K562 (cell line): ENCODE measurements around the gene COL4A2. TPM values are rescaled to one million over a fixed set of nuclear protein-coding genes. Genes with fewer than 3 reads are reported as not detected.

Source experiments
- ATAC-seq: fragments of 200-7000 bp; cut with Tn5 transposase; 3 replicates; pipeline ENCODE4 v1.9.1; 2020; ENCODE audit warnings: moderate library complexity
- BruUV-seq: library from RNA; stranded (reverse); fragments of 400-500 nt; replicated peaks from 2 replicates; lab custom pipeline; 2021; lab: Mats Ljungman, UMichigan
- CTCF ChIA-PET: fragments of 300-600 bp; formaldehyde crosslinking; extraction: SDS; loops from one replicate; lab custom pipeline; 2021; ENCODE audit warnings: low intra/inter-chr PET ratio; lab: Yijun Ruan, JAX
- POLR2A ChIA-PET: fragments of 300-600, 350-650 bp; sonication (Branson Sonifier 250); formaldehyde crosslinking; extraction: SDS; loops from one replicate; lab custom pipeline; 2021; ENCODE audit warnings: antibody characterized with exemption, inconsistent platforms; lab: Yijun Ruan, JAX
- DNase-seq, 4 experiments: peaks; one replicate each; pipeline versions ENCODE4 v3.0.0 to v3.0.0-alpha.2; 2011 to 2018; ENCODE audit warnings: low spot score in 3 of 4, mixed read lengths in 3 of 4; ENCODE audit errors: extremely low read depth in 1 of 4
- FAIRE-seq: peaks from 2 replicates; lab custom pipeline; 2011; peaks lifted over from hg19 to GRCh38; lab: Jason Lieb, UNC
- H2AFZ ChIP-seq: 2 replicates; pipeline ENCODE4 v1.6.0; 2011; ENCODE audit warnings: low read depth, low read length, control low read depth, inconsistent platforms
- H3K27ac ChIP-seq: fragments of 200-600 bp; 3 replicates; pipeline ENCODE4 v1.8.0; 2011; ENCODE audit warnings: low read depth, mild to moderate bottlenecking, control low read depth, inconsistent platforms, low read length, moderate library complexity, mixed read lengths; ENCODE audit errors: extremely low read depth
- H3K27me3 ChIP-seq, 2 experiments: fragments of 300-600 bp in 1 of 2; 2 replicates in 1 of 2; 3 replicates in 1 of 2; pipeline versions ENCODE4 v1.6.0 to v1.8.0; 2011; ENCODE audit warnings: inconsistent platforms in 2 of 2, low read length in 2 of 2, mild to moderate bottlenecking in 1 of 2, mixed read lengths in 1 of 2, moderate library complexity in 1 of 2; ENCODE audit not compliant: control insufficient read depth in 2 of 2, insufficient read depth in 2 of 2
- H3K36me3 ChIP-seq: fragments of 300-600 bp; 3 replicates; pipeline ENCODE4 v1.8.0; 2011; ENCODE audit warnings: mild to moderate bottlenecking, low read length, inconsistent platforms; ENCODE audit not compliant: control insufficient read depth, insufficient read depth
- H3K4me1 ChIP-seq, 2 experiments: fragments of 200-600 bp in 1 of 2; replicated peaks in 1 of 2; 2 replicates in 1 of 2; 3 replicates in 1 of 2; pipeline versions ENCODE4 v1.5.1 to v1.8.0; 2011; ENCODE audit warnings: inconsistent platforms in 2 of 2, low read length in 2 of 2, mild to moderate bottlenecking in 1 of 2, mixed read lengths in 1 of 2, moderate library complexity in 1 of 2; ENCODE audit not compliant: control insufficient read depth in 2 of 2, insufficient read depth in 2 of 2
- H3K4me2 ChIP-seq: 2 replicates; pipeline ENCODE4 v1.6.1; 2011; ENCODE audit warnings: low read length, control low read depth, inconsistent platforms, mixed read lengths; ENCODE audit not compliant: insufficient read depth
- H3K4me3 ChIP-seq: fragments of 200-600 bp; sonication (generic), shearing (Covaris generic); 2 replicates; pipeline ENCODE4 v1.5.1; 2016; ENCODE audit warnings: control low read depth, inconsistent platforms
- H3K79me2 ChIP-seq: fragments of 200-600 bp; 3 replicates; pipeline ENCODE4 v1.8.0; 2011; ENCODE audit warnings: low read length, inconsistent platforms; ENCODE audit not compliant: control insufficient read depth, insufficient read depth
- H3K9ac ChIP-seq, 2 experiments: 2 replicates each; pipeline versions ENCODE4 v1.6.0 to v1.6.1; 2011; ENCODE audit warnings: low read depth in 2 of 2, low read length in 2 of 2, control low read depth in 1 of 2, inconsistent platforms in 1 of 2, mild to moderate bottlenecking in 1 of 2, mixed read lengths in 1 of 2; ENCODE audit not compliant: insufficient read depth in 1 of 2
- H3K9me1 ChIP-seq: one replicate; pipeline ENCODE4 v1.6.0; 2011; ENCODE audit warnings: inconsistent platforms, mild to moderate bottlenecking, low read length, moderate library complexity; ENCODE audit not compliant: control insufficient read depth, insufficient read depth
- H3K9me3 ChIP-seq: replicated peaks from 2 replicates; pipeline ENCODE4 v1.5.1; 2011; ENCODE audit warnings: low read depth, low read length, inconsistent platforms; ENCODE audit not compliant: control insufficient read depth, insufficient read depth
- H4K20me1 ChIP-seq: replicated peaks from 2 replicates; pipeline ENCODE4 v1.6.1; 2011; ENCODE audit warnings: low read length, inconsistent platforms, mixed read lengths; ENCODE audit not compliant: control insufficient read depth, insufficient read depth
- AFF1 ChIP-seq, 2 experiments: fragments of 450-650 bp; IDR thresholded peaks; 2 replicates each; pipeline ENCODE4 v1.6.1; 2018; ENCODE audit warnings: mild to moderate bottlenecking in 2 of 2, low read depth in 1 of 2; ENCODE audit not compliant: partially characterized antibody in 2 of 2
- CEBPZ ChIP-seq: fragments of 150-350 bp; IDR thresholded peaks from 2 replicates; pipeline ENCODE4 v1.6.1; 2014; ENCODE audit warnings: low read depth, mild to moderate bottlenecking, low read length, borderline replicate concordance
- EP400 ChIP-seq: fragments of 450-650 bp; IDR thresholded peaks from 2 replicates; pipeline ENCODE4 v1.6.1; 2017; ENCODE audit warnings: antibody characterized with exemption, mild to moderate bottlenecking, moderate library complexity
- ZNF217 ChIP-seq: sonication (generic); formaldehyde crosslinking; IDR thresholded peaks from 2 replicates; pipeline ENCODE4 v1.8.0; 2022; ENCODE audit warnings: mild to moderate bottlenecking, missing genetic modification reagents
- ZNF324 ChIP-seq: fragments of 250-450 bp; sonication (Bioruptor Pico); IDR thresholded peaks from 2 replicates; pipeline ENCODE4 v1.4.0; 2020; ENCODE audit warnings: mild to moderate bottlenecking
- WGBS: fragments of 100-300 bp; shearing (Covaris generic); methylation state at CpG from one replicate; pipeline ENCODE4 v1.1.6; 2016; ENCODE audit warnings: low coverage, mixed read lengths; ENCODE audit not compliant: insufficient coverage; ENCODE audit errors: missing lambda C conversion rate; 5-methylcytosine and 5-hydroxymethylcytosine counted together
- in situ Hi-C: fragments of 300-500 bp; cut with MboI; formaldehyde crosslinking; loops from 4 replicates; pipeline ENCODE4 v1.15.0; 2018; ENCODE audit warnings: inconsistent platforms, mixed read lengths
- intact Hi-C: fragments of 100-400 bp; cut with micrococcal nuclease; formaldehyde crosslinking; loops from 2 replicates; pipeline ENCODE4 v1.14.2; 2022
- polyA plus RNA-seq, 8 experiments: library from polyadenylated mRNA; depleted of rRNA in 4 of 8; stranded (reverse) in 5 of 8; unstranded in 3 of 8; fragments of >200 nt; fragmentation: Nextera tagmentation in 2 of 8; fragmentation: Illumina TruSeq in 1 of 8; extraction: Ambion mirVana in 2 of 8; extraction: Trizol in 1 of 8; gene quantifications; 2 replicates each; pipeline versions ENCODE4 v1.2.1 to v1.2.3, GENCODE V29; 2011 to 2014; ENCODE audit warnings: inconsistent platforms in 1 of 8, missing spikeins in 1 of 8
- total RNA-seq, 7 experiments: library from RNA; depleted of rRNA in 6 of 7; stranded (reverse); fragments of >200 nt in 6 of 7; fragmentation: Illumina TruSeq in 2 of 7; extraction: Trizol in 2 of 7; gene quantifications; 2 replicates each; pipeline versions ENCODE4 v1.2.1 to v1.2.3, GENCODE V29; 2011 to 2021; ENCODE audit warnings: low replicate concordance in 1 of 7
- TF ChIP-seq, protein P1 (sequence below): fragments of 250-450 bp; sonication (Bioruptor Pico); IDR thresholded peaks from 2 replicates; pipeline ENCODE4 v1.8.0; 2021; ENCODE audit warnings: mild to moderate bottlenecking, moderate library complexity

COL4A2 gene
- total and polyA plus RNA-seq, 9 of the 15 experiments (the other 6 are each of a cell fraction or from before 2014, with no cell fraction given) = 0.13 to 15.2 (median 8.1) TPM

GRCh38 chr13:110434629-110435028 is 127.5 kb downstream of the COL4A2 start:
- Histone ChIP-seq H3K9me1 (no peaks in the 10 kb centered on the region), H2AFZ (no peak overlapping the region), H3K27me3 (peaks cover 23 to 62% of the 10 kb centered on the region in 2 experiments), H3K4me2 (no peak overlapping the region), H3K27ac (no peak overlapping the region), H3K4me3 (no peak overlapping the region), H3K4me1 (peaks cover 0 to 6% of the 10 kb centered on the region in 2 experiments; a peak in 1 of 5 replicates), H3K9me3 (no peaks in the 10 kb centered on the region), H3K36me3 (no peaks in the 10 kb centered on the region), H3K9ac (no peak overlapping the region), H3K79me2 (no peaks in the 10 kb centered on the region), H4K20me1 (no peaks in the 10 kb centered on the region)
- ATAC-seq = no peak
- CTCF ChIA-PET = no interaction called here
- intact Hi-C loops = no loop called here
- FAIRE-seq = no peak
- 5% methylated on average over 9 of the region's 9 CpGs for WGBS
- in situ Hi-C loops = no loop called here
- DNase-seq = no peak
- POLR2A ChIA-PET = no interaction called here
- BruUV-seq = no TSS peak
- TF ChIP-seq ZNF217 = no peak

- POLR2A ChIA-PET = no interaction called here
- in situ Hi-C loops (no loop called here), intact Hi-C loops (no loop called here)
- H3K9ac ChIP-seq = no peak overlapping the region
- CTCF ChIA-PET = no interaction called here
- TF ChIP-seq ZNF324 (CRISPR knock-in tag) = no peak
- TF ChIP-seq AFF1 (IDR thresholded peaks at IDR 0.05; ENCODE audit: low read depth in 1 of 2, partially characterized antibody in 2 of 2) = no peak
- TF ChIP-seq CEBPZ = no peak
- TF ChIP-seq, protein P1, sequence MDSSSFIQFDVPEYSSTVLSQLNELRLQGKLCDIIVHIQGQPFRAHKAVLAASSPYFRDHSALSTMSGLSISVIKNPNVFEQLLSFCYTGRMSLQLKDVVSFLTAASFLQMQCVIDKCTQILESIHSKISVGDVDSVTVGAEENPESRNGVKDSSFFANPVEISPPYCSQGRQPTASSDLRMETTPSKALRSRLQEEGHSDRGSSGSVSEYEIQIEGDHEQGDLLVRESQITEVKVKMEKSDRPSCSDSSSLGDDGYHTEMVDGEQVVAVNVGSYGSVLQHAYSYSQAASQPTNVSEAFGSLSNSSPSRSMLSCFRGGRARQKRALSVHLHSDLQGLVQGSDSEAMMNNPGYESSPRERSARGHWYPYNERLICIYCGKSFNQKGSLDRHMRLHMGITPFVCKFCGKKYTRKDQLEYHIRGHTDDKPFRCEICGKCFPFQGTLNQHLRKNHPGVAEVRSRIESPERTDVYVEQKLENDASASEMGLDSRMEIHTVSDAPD (CRISPR knock-in tag) = no peak
- TF ChIP-seq EP400 = no peak
- no peaks in the 10 kb centered on the region for H3K9me3 ChIP-seq
- no TSS peak for BruUV-seq
- peaks cover 23 to 61% of the 10 kb centered on the region in 2 experiments for H3K27me3 ChIP-seq
- no peaks in the 10 kb centered on the region for H3K9me1 ChIP-seq
- no peaks in the 10 kb centered on the region for H3K79me2 ChIP-seq
- no peak overlapping the region for H3K4me3 ChIP-seq
- no peaks in the 10 kb centered on the region for H4K20me1 ChIP-seq
- no peak overlapping the region for H3K4me2 ChIP-seq
- peaks cover 0 to 6% of the 10 kb centered on the region in 2 experiments; a peak in 1 of 5 replicates for H3K4me1 ChIP-seq
- no peaks in the 10 kb centered on the region for H3K36me3 ChIP-seq
- DNase-seq = no peak
- no peak for ATAC-seq
- no peak overlapping the region for H3K27ac ChIP-seq
- no peak overlapping the region for H2AFZ ChIP-seq
- WGBS = 2% methylated on average over 5 of the region's 5 CpGs
- no peak for FAIRE-seq
Observed at GRCh38 chr13:110435331-110435730, 128.2 kb downstream of the COL4A2 start.
